Activated CD8-positive, alpha-beta T cell treated with anti-CD3 and anti-CD28 coated beads, Interleukin-2, amount 10 ng/mL, durations not matched to agents 7 days and 5 days (primary cell): ENCODE results near the gene RETREG3. TPM values are rescaled to one million over a fixed set of nuclear protein-coding genes. Genes with fewer than 3 reads are reported as not detected.
"Not testable (repeated sequence)": the region's sequence is repeated elsewhere in the genome, so short reads cannot be mapped to it uniquely, and the experiment has no call there.

Experiments
- ATAC-seq: fragments of 150-1000 bp; cut with Tn5 transposase; one replicate; pipeline ENCODE4 v1.10.0; 2021; ENCODE audit warnings: moderate library complexity
- CTCF ChIA-PET: fragments of 350-600 bp; sonication (Branson Sonifier 250); formaldehyde crosslinking; loops from one replicate; lab custom pipeline; 2021; ENCODE audit warnings: antibody characterized with exemption; lab: Charles Lee
- POLR2A ChIA-PET: fragments of 350-600 bp; sonication (Branson Sonifier 250); formaldehyde crosslinking; loops from one replicate; lab custom pipeline; 2021; ENCODE audit warnings: antibody characterized with exemption; lab: Charles Lee
- DNase-seq: peaks from one replicate; pipeline ENCODE4 v3.0.0-alpha.2; 2020
- H3K27ac Mint-ChIP-seq: one replicate; pipeline ENCODE4 v1.8.0; 2021; ENCODE audit warnings: mild to moderate bottlenecking, mixed read lengths
- H3K27me3 Mint-ChIP-seq: one replicate; pipeline ENCODE4 v1.8.0; 2021; ENCODE audit warnings: low read depth, mixed read lengths
- H3K36me3 Mint-ChIP-seq: one replicate; pipeline ENCODE4 v1.8.0; 2021; ENCODE audit warnings: low read depth, mixed read lengths
- H3K4me1 Mint-ChIP-seq: one replicate; pipeline ENCODE4 v1.8.0; 2021; ENCODE audit warnings: low read depth, mixed read lengths
- H3K4me3 Mint-ChIP-seq: one replicate; pipeline ENCODE4 v1.8.0; 2021; ENCODE audit warnings: mild to moderate bottlenecking, mixed read lengths
- H3K9me3 Mint-ChIP-seq: one replicate; pipeline ENCODE4 v1.8.0; 2022; ENCODE audit warnings: mixed read lengths; ENCODE audit not compliant: insufficient read depth
- total RNA-seq, 2 experiments: library from RNA; stranded (reverse); gene quantifications; one replicate each; pipeline ENCODE4 v1.2.3, GENCODE V29; 2021

RETREG3 gene
- total RNA-seq, 2 experiments from 2014 or later = 53.6 to 54.7 TPM

GRCh38 chr17:42629411-42630009 lies 20.3 kb upstream of the RETREG3 start:
- no peaks in the 10 kb centered on the region for H3K27me3 Mint-ChIP-seq
- H3K27ac Mint-ChIP-seq = no peak overlapping the region
- CTCF ChIA-PET = interaction anchor here (1.2 kb wide), 1 partner anchor 22 kb away, joined by 3 read pairs; no protein-coding TSS in a partner anchor
- no peaks in the 10 kb centered on the region for H3K4me1 Mint-ChIP-seq
- POLR2A ChIA-PET = interaction anchor here (1.1 kb wide), 1 partner anchor 195 kb away, joined by 3 read pairs; the partner anchor contains the start of gene BECN1
- ATAC-seq = no peak
- no peak overlapping the region for H3K4me3 Mint-ChIP-seq
- no peaks in the 10 kb centered on the region for H3K36me3 Mint-ChIP-seq
- no peak for DNase-seq
- no peaks in the 10 kb centered on the region for H3K9me3 Mint-ChIP-seq

GRCh38 chr17:42627032-42627764 lies 18.0 kb upstream of the RETREG3 start:
- POLR2A ChIA-PET, CTCF ChIA-PET, ATAC-seq, H3K4me1 Mint-ChIP-seq, DNase-seq, H3K4me3 Mint-ChIP-seq, H3K9me3 Mint-ChIP-seq, H3K27me3 Mint-ChIP-seq, H3K27ac Mint-ChIP-seq, H3K36me3 Mint-ChIP-seq: not testable (repeated sequence)

GRCh38 chr17:42623732-42624596 lies 14.8 kb upstream of the RETREG3 start:
- Mint-ChIP-seq H3K36me3 (no peaks in the 10 kb centered on the region), H3K27me3 (peaks cover 2% of the 10 kb centered on the region), H3K4me1 (peaks cover 2% of the 10 kb centered on the region), H3K27ac (no peak overlapping the region), H3K9me3 (no peaks in the 10 kb centered on the region), H3K4me3 (no peak overlapping the region)
- ATAC-seq = no peak
- no peak for DNase-seq
- POLR2A ChIA-PET = no interaction called here
- CTCF ChIA-PET = interaction anchor here (2.3 kb wide), 1 partner anchor 15 kb away, joined by 7 read pairs; the partner anchor contains the start of genes RETREG3 and TUBG1

- POLR2A ChIA-PET = interaction anchor here (0.6 kb wide), 1 partner anchor 473 kb away, joined by 3 read pairs; no protein-coding TSS in a partner anchor
- Mint-ChIP-seq H3K27ac (no peak overlapping the region), H3K4me3 (no peak overlapping the region), H3K4me1 (peaks cover 8% of the 10 kb centered on the region), H3K36me3 (no peaks in the 10 kb centered on the region), H3K9me3 (no peaks in the 10 kb centered on the region), H3K27me3 (peaks cover 2% of the 10 kb centered on the region)
- no peak for ATAC-seq
- CTCF ChIA-PET = interaction anchor here (0.7 to 2.3 kb wide), 2 partner anchors 14 to 60 kb away, joined by 3 to 7 read pairs; partner anchors contain the start of genes RETREG3 and TUBG1
- DNase-seq = no peak
Measured at GRCh38 chr17:42623271-42623670, 14.1 kb upstream of the RETREG3 start.

GRCh38 chr17:42621987-42622386 lies 12.8 kb upstream of the RETREG3 start:
- H3K4me3 Mint-ChIP-seq, POLR2A ChIA-PET, H3K27me3 Mint-ChIP-seq, CTCF ChIA-PET, DNase-seq, ATAC-seq, H3K36me3 Mint-ChIP-seq, H3K9me3 Mint-ChIP-seq, H3K27ac Mint-ChIP-seq: not testable (repeated sequence)
- H3K4me1 Mint-ChIP-seq = peaks cover 15% of the 10 kb centered on the region

- Mint-ChIP-seq H3K9me3 (no peaks in the 10 kb centered on the region), H3K27ac (peak overlapping the region; percentile 5), H3K27me3 (peaks cover 2% of the 10 kb centered on the region), H3K4me3 (no peak overlapping the region), H3K4me1 (peaks cover 15% of the 10 kb centered on the region), H3K36me3 (peaks cover 21% of the 10 kb centered on the region)
- ATAC-seq = peak; percentile 56
- POLR2A ChIA-PET = interaction anchor here (0.6 to 3.2 kb wide), 2 partner anchors 9 to 258 kb away, joined by 3 to 14 read pairs; partner anchors contain the start of genes RETREG3 and TUBG1
- peak; percentile 26 for DNase-seq
- CTCF ChIA-PET = interaction anchor here (0.8 to 3.3 kb wide), 5 partner anchors 10 to 205 kb away, joined by 3 to 12 read pairs (median 7); partner anchors contain the start of genes BECN1, PSMC3IP, RETREG3 and TUBG1
Measured at GRCh38 chr17:42618442-42619150, 9.4 kb upstream of the RETREG3 start.

GRCh38 chr17:42617956-42618431 lies 8.8 kb upstream of the RETREG3 start:
- CTCF ChIA-PET = interaction anchor here (0.8 to 3.3 kb wide), 5 partner anchors 9 to 206 kb away, joined by 3 to 12 read pairs (median 7); partner anchors contain the start of genes BECN1, PSMC3IP, RETREG3 and TUBG1
- no peak overlapping the region for H3K27ac Mint-ChIP-seq

GRCh38 chr17:42613699-42614295 lies 4.6 kb upstream of the RETREG3 start:
- Mint-ChIP-seq H3K4me3 (no peak overlapping the region), H3K27me3 (no peaks in the 10 kb centered on the region), H3K36me3 (peaks cover 36% of the 10 kb centered on the region), H3K27ac (no peak overlapping the region), H3K4me1 (peaks cover 16% of the 10 kb centered on the region), H3K9me3 (no peaks in the 10 kb centered on the region)
- ATAC-seq (no peak), DNase-seq (no peak)
- CTCF ChIA-PET = no interaction called here
- POLR2A ChIA-PET = interaction anchor here (0.7 kb wide), 1 partner anchor 816 kb away, joined by 3 read pairs; no protein-coding TSS in a partner anchor

More at GRCh38 chr17:42617956-42618431, 8.8 kb upstream of the RETREG3 start:
- Mint-ChIP-seq H3K4me3 (no peak overlapping the region), H3K27me3 (peaks cover 2% of the 10 kb centered on the region), H3K36me3 (peaks cover 24% of the 10 kb centered on the region), H3K4me1 (peaks cover 15% of the 10 kb centered on the region), H3K9me3 (no peaks in the 10 kb centered on the region)
- POLR2A ChIA-PET = interaction anchor here (0.6 to 3.2 kb wide), 2 partner anchors 9 to 259 kb away, joined by 3 to 14 read pairs; partner anchors contain the start of genes RETREG3 and TUBG1
- ATAC-seq (no peak), DNase-seq (no peak)

- no peak for DNase-seq
- no peaks in the 10 kb centered on the region for H3K9me3 Mint-ChIP-seq
- ChIA-PET POLR2A (no interaction called here), CTCF (no interaction called here)
- peaks cover 40% of the 10 kb centered on the region for H3K36me3 Mint-ChIP-seq
- ATAC-seq = no peak
- peaks cover 20% of the 10 kb centered on the region for H3K4me1 Mint-ChIP-seq
- no peaks in the 10 kb centered on the region for H3K27me3 Mint-ChIP-seq
- H3K27ac Mint-ChIP-seq = no peak overlapping the region
- H3K4me3 Mint-ChIP-seq = no peak overlapping the region
Measured at GRCh38 chr17:42612013-42612412, 2.8 kb upstream of the RETREG3 start.
